H1 (cell line): Measurements from ENCODE around the gene UNC13C.

ENCODE experiments used
- BACH1 ChIP-seq: IDR thresholded peaks from 2 replicates; pipeline ENCODE4 v1.6.1; 2012; ENCODE audit warnings: low read length, improper control_type of control experiment
- CBX5 ChIP-seq: fragments of 300-800, 300-1000 bp; sonication (generic); IDR thresholded peaks from 2 replicates; pipeline ENCODE4 v1.7.1; 2016; ENCODE audit warnings: antibody characterized with exemption, low read length, low read depth
- CHD2 ChIP-seq: IDR thresholded peaks from 2 replicates; pipeline ENCODE4 v1.6.1; 2012; ENCODE audit warnings: low read length, improper control_type of control experiment
- EP300 ChIP-seq, 2 experiments: IDR thresholded peaks; 1 replicate in 1 of 2; 2 replicates in 1 of 2; pipeline ENCODE4 v1.6.1; 2011 to 2012; ENCODE audit warnings: low read depth in 2 of 2, low read length in 2 of 2, mild to moderate bottlenecking in 2 of 2, borderline replicate concordance in 1 of 2, inconsistent platforms in 1 of 2, moderate library complexity in 1 of 2
- EZH2 ChIP-seq: fragments of 200-600 bp; sonication (generic); IDR thresholded peaks from 2 replicates; pipeline ENCODE4 v1.7.1; 2012; ENCODE audit warnings: low read depth, mild to moderate bottlenecking, moderate library complexity, low read length, inconsistent platforms; ENCODE audit not compliant: severe bottlenecking
- KDM1A ChIP-seq: fragments of 200-600, 300-600 bp; sonication (generic); IDR thresholded peaks from 2 replicates; pipeline ENCODE4 v1.7.1; 2016; ENCODE audit warnings: mild to moderate bottlenecking, low read length, borderline replicate concordance
- KDM4A ChIP-seq: IDR thresholded peaks from one replicate; pipeline ENCODE4 v1.7.1; 2012; ENCODE audit warnings: low read depth, mild to moderate bottlenecking, moderate library complexity, low read length, inconsistent platforms; ENCODE audit not compliant: severe bottlenecking
- POLR2A ChIP-seq, 2 experiments: IDR thresholded peaks; 1 replicate in 1 of 2; 2 replicates in 1 of 2; pipeline ENCODE4 v1.6.1; 2011; ENCODE audit warnings: low read depth in 2 of 2, low read length in 2 of 2, mild to moderate bottlenecking in 2 of 2; ENCODE audit errors: control extremely low read depth in 1 of 2
- RAD21 ChIP-seq, 2 experiments: IDR thresholded peaks in 1 of 2; conservative IDR thresholded peaks in 1 of 2; 2 replicates each; pipeline ENCODE4 v1.6.1; 2011; ENCODE audit warnings: low read depth in 2 of 2, low read length in 2 of 2, improper control_type of control experiment in 1 of 2, inconsistent platforms in 1 of 2, mild to moderate bottlenecking in 1 of 2, moderate library complexity in 1 of 2
- TBP ChIP-seq: IDR thresholded peaks from 2 replicates; pipeline ENCODE4 v1.6.1; 2011; ENCODE audit warnings: low read depth, low read length, improper control_type of control experiment
- YY1 ChIP-seq: IDR thresholded peaks from 2 replicates; pipeline ENCODE4 v1.6.1; 2011; ENCODE audit warnings: low read depth, mild to moderate bottlenecking, low read length
- TF ChIP-seq, protein P1 (sequence below): IDR thresholded peaks from 2 replicates; pipeline ENCODE4 v1.6.1; 2012; ENCODE audit warnings: inconsistent platforms
- TF ChIP-seq, protein P2 (sequence below), 3 experiments: IDR thresholded peaks; 1 replicate in 2 of 3; 2 replicates in 1 of 3; pipeline versions ENCODE4 v1.5.1 to v1.6.1; 2011; ENCODE audit warnings: low read length in 3 of 3, mild to moderate bottlenecking in 3 of 3, inconsistent platforms in 2 of 3, low read depth in 1 of 3, moderate library complexity in 1 of 3; ENCODE audit not compliant: insufficient read depth in 1 of 3; ENCODE audit errors: control extremely low read depth in 1 of 3
- TF ChIP-seq, protein P3 (sequence below): IDR thresholded peaks from 2 replicates; pipeline ENCODE4 v1.6.1; 2011; ENCODE audit warnings: low read length, improper control_type of control experiment

DNA sequence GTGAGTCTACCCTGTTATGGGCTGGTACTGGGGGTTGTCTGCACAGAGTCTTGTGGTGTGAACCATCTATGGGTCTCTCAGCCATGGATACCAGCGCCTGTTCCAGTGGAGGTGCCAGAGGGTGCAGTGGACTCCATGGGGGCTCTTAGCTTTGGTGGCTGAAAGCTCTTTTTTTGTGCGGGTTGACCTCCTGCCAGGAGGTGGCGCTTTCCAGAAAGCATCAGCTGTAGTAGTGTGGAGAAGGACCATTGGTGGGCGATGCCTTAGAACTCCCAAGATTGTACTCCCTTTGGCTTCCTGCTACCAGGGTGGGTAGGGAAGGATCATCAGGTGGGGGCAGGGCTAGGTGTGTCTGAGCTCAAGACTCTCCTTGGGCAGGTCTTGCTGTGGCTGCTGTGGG is 615.9 kb downstream of the UNC13C start:
- TF ChIP-seq, protein P1, sequence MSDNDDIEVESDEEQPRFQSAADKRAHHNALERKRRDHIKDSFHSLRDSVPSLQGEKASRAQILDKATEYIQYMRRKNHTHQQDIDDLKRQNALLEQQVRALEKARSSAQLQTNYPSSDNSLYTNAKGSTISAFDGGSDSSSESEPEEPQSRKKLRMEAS, result no peak
- TF ChIP-seq YY1 (no peak), EZH2 (no peak), KDM4A (no peak), CBX5 (no peak), BACH1 (no peak), EP300 (IDR thresholded peaks at IDR 0.05; ENCODE audit: borderline replicate concordance in 1 of 2, low read depth in 2 of 2, low read length in 2 of 2) (no peak), RAD21 (IDR thresholded peaks at IDR 0.05 in 1 of 2, conservative IDR thresholded peaks at IDR 0.05 in 1 of 2; ENCODE audit: low read depth in 2 of 2, low read length in 2 of 2) (peak; percentile 8 to 29), KDM1A (no peak), TBP (no peak), CHD2 (no peak), POLR2A (IDR thresholded peaks at IDR 0.05; ENCODE audit: control extremely low read depth in 1 of 2, low read depth in 2 of 2, low read length in 2 of 2) (no peak)
- TF ChIP-seq, protein P2, sequence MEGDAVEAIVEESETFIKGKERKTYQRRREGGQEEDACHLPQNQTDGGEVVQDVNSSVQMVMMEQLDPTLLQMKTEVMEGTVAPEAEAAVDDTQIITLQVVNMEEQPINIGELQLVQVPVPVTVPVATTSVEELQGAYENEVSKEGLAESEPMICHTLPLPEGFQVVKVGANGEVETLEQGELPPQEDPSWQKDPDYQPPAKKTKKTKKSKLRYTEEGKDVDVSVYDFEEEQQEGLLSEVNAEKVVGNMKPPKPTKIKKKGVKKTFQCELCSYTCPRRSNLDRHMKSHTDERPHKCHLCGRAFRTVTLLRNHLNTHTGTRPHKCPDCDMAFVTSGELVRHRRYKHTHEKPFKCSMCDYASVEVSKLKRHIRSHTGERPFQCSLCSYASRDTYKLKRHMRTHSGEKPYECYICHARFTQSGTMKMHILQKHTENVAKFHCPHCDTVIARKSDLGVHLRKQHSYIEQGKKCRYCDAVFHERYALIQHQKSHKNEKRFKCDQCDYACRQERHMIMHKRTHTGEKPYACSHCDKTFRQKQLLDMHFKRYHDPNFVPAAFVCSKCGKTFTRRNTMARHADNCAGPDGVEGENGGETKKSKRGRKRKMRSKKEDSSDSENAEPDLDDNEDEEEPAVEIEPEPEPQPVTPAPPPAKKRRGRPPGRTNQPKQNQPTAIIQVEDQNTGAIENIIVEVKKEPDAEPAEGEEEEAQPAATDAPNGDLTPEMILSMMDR (IDR thresholded peaks at IDR 0.05; ENCODE audit: control extremely low read depth in 1 of 3, insufficient read depth in 1 of 3, low read depth in 1 of 3, low read length in 3 of 3), result peak in 2 of 3 experiments; percentile 16 to 39; a peak in 2 of 4 replicates
- TF ChIP-seq, protein P3, sequence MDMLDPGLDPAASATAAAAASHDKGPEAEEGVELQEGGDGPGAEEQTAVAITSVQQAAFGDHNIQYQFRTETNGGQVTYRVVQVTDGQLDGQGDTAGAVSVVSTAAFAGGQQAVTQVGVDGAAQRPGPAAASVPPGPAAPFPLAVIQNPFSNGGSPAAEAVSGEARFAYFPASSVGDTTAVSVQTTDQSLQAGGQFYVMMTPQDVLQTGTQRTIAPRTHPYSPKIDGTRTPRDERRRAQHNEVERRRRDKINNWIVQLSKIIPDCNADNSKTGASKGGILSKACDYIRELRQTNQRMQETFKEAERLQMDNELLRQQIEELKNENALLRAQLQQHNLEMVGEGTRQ, result no peak
